ENCODE results near the gene MAST2. TPM values are rescaled to one million over a fixed set of nuclear protein-coding genes. Genes with fewer than 3 reads are reported as not detected.

MAST2 gene
- total RNA-seq, 2 donors from 2014 or later: 44.5 to 52.1 TPM

- no peak for TF ChIP-seq CTCF (IDR thresholded peaks at IDR 0.05)
- H3K4me1 ChIP-seq: no peaks in the 10 kb centered on the region
- DNase-seq (ENCODE audit: low spot score): no peak
- H3K27me3 ChIP-seq: no peaks in the 10 kb centered on the region
- peaks cover 6% of the 10 kb centered on the region for H3K36me3 ChIP-seq
- H3K9me3 ChIP-seq: peaks cover 0 to 2% of the 10 kb centered on the region in 2 donors
- no peak overlapping the region for H3K4me3 ChIP-seq
- no peak overlapping the region for H3K27ac ChIP-seq
These were observed 12.5 kb downstream of the MAST2 start for GRCh38 chr1:45815667-45816458.

GRCh38 chr1:45820173-45820572 lies 16.8 kb downstream of the MAST2 start:
- Histone ChIP-seq H3K36me3 (no peaks in the 10 kb centered on the region), H3K4me1 (no peaks in the 10 kb centered on the region), H3K27me3 (no peaks in the 10 kb centered on the region), H3K27ac (no peak overlapping the region), H3K9me3 (peaks cover 0 to 7% of the 10 kb centered on the region in 2 donors), H3K4me3 (no peak overlapping the region)
- no peak for TF ChIP-seq CTCF (IDR thresholded peaks at IDR 0.05)
- DNase-seq (ENCODE audit: low spot score): no peak

- TF ChIP-seq CTCF (IDR thresholded peaks at IDR 0.05): no peak
- Histone ChIP-seq H3K27me3 (no peaks in the 10 kb centered on the region), H3K4me3 (no peak overlapping the region), H3K4me1 (no peaks in the 10 kb centered on the region), H3K36me3 (no peaks in the 10 kb centered on the region), H3K9me3 (peaks cover 0 to 7% of the 10 kb centered on the region in 2 donors), H3K27ac (no peak overlapping the region)
- DNase-seq (ENCODE audit: low spot score): no peak
These were observed 17.4 kb downstream of the MAST2 start for GRCh38 chr1:45820788-45821187.

- peaks cover 6% of the 10 kb centered on the region for H3K36me3 ChIP-seq
- no peak for TF ChIP-seq CTCF (IDR thresholded peaks at IDR 0.05)
- no peak for DNase-seq (ENCODE audit: low spot score)
These were observed 19.2 kb downstream of the MAST2 start for GRCh38 chr1:45822644-45823043.

GRCh38 chr1:45824607-45825006 lies 21.2 kb downstream of the MAST2 start:
- DNase-seq (ENCODE audit: low spot score): no peak
- Histone ChIP-seq H3K4me1 (no peaks in the 10 kb centered on the region), H3K9me3 (peaks cover 0 to 7% of the 10 kb centered on the region in 2 donors), H3K27me3 (no peaks in the 10 kb centered on the region), H3K4me3 (no peak overlapping the region), H3K27ac (no peak overlapping the region), H3K36me3 (peaks cover 6% of the 10 kb centered on the region)
- TF ChIP-seq CTCF (IDR thresholded peaks at IDR 0.05): no peak

More at GRCh38 chr1:45822644-45823043, 19.2 kb downstream of the MAST2 start:
- H3K9me3 ChIP-seq: peaks cover 0 to 7% of the 10 kb centered on the region in 2 donors
- H3K4me3 ChIP-seq: no peak overlapping the region
- H3K27me3 ChIP-seq: no peaks in the 10 kb centered on the region
- H3K27ac ChIP-seq: no peak overlapping the region
- no peaks in the 10 kb centered on the region for H3K4me1 ChIP-seq

Data from right atrium auricular region (tissue), 2 donors.